ENCODE measurements around the gene ANLN.

- TF ChIP-seq RAD21 (IDR thresholded peaks at IDR 0.05; ENCODE audit: low read depth) (no peak), POLR2A (IDR thresholded peaks at IDR 0.05; ENCODE audit: borderline replicate concordance, extremely low read depth, insufficient read depth, insufficient read length) (no peak), FOSL1 (IDR thresholded peaks at IDR 0.05; ENCODE audit: low read depth) (no peak), CTCF (IDR thresholded peaks at IDR 0.05 in 2 of 3, conservative IDR thresholded peaks at IDR 0.05 in 1 of 3; ENCODE audit: borderline replicate concordance in 1 of 3, insufficient read depth in 1 of 3, low read depth in 2 of 3, low read length in 2 of 3) (no peak), POLR2AphosphoS5 (IDR thresholded peaks at IDR 0.05; ENCODE audit: low read depth, low read length) (no peak), ZFX (IDR thresholded peaks at IDR 0.05) (no peak), CBX3 (IDR thresholded peaks at IDR 0.05; ENCODE audit: low read depth) (no peak)
Observed at GRCh38 chr7:36420307-36420706, 30.6 kb downstream of the ANLN start.
